HG02623 (cell line): ENCODE results near the gene WDR72.
"Not testable (repeated sequence)": the region's sequence is repeated elsewhere in the genome, so short reads cannot be mapped to it uniquely, and the experiment has no call there.

ENCODE experiments used
- ATAC-seq: cut with Tn5 transposase; IDR thresholded peaks from one replicate; pipeline ENCODE4 v1.9.1; 2021; ENCODE audit warnings: moderate library complexity; ENCODE audit not compliant: unreplicated experiment

Gene WDR72

GRCh38 chr15:53540626-53541300 lies 218.7 kb downstream of the WDR72 start:
- ATAC-seq: not testable (repeated sequence)

DNA sequence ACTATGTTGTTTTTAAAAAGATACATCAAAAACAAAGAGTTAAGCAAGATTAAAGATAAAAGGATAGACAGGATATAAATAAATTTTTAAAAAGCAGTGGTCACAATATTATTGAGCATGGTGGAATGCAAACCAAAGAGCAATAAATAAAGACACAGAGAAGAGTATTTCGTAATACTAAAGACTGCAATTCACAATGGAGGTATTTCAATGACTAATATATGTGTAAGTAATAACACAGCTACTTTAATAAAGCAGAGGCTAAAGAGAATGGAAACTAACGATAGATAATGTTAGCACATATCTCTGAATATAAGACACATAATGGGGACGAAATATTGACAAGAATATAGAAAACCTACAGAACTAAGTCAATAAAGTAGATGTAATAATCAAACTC lies 219.6 kb downstream of the WDR72 start:
- ATAC-seq: no peak

- no peak for ATAC-seq
Measured at GRCh38 chr15:53536479-53537120, 222.9 kb downstream of the WDR72 start.

- ATAC-seq: no peak
Measured at GRCh38 chr15:53535886-53536285, 223.6 kb downstream of the WDR72 start.

DNA sequence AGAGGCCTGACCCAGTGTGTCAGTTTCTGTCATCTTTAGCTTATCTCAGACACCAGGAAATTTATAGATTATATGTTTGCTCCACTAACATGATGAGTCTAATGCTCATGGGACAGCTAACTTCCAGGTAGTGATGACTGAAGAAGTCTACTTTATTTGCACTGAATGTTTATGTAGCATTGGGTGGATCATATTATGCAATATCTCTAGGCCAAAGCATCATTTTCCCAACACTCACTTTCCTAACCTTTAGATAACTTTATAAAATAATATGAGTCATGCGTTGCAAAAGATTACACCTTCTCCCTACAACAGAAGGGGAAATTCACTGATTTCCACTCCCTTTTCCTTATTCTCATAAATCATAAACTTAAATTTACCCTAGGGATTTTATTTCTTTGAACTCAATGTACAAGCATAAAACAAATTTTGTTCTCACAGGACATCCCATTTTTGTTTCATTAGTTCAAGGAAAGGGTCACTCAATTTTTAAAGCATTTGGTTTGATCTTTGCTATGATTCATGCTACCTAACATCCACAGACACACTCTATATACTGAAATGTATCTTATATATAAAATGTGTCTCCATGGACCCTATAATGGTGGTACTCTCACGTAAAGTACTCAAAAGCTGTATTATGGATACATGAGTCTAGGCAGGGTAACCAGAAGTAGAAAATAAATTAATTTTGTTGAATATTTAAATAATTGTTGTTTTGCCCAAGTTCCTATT lies 225.2 kb downstream of the WDR72 start:
- ATAC-seq: no peak

DNA sequence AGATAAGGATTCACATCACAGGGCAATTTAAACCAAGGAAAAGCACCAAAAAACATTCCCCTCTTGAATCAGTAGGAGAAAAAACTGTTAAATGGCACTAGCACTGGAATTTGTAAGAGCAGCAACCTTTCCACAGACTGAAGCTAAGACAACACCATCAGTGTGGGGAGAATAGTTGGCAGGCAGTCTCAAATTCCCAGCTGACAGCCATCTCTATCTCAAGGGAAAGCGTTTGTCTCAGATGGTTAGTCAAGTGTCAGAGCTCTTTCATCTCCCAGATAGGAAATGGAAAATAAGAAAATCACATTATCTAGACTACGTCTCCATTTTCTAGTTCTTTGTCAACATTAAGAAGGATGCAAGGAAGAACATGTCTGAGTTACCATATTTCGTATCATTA lies 228.7 kb downstream of the WDR72 start:
- ATAC-seq: no peak

- no peak for ATAC-seq
Measured at GRCh38 chr15:53527996-53528395, 231.5 kb downstream of the WDR72 start.

- ATAC-seq: no peak
Measured at GRCh38 chr15:53525894-53526293, 233.6 kb downstream of the WDR72 start.

GRCh38 chr15:53522991-53523390 lies 236.5 kb downstream of the WDR72 start:
- ATAC-seq: no peak

DNA sequence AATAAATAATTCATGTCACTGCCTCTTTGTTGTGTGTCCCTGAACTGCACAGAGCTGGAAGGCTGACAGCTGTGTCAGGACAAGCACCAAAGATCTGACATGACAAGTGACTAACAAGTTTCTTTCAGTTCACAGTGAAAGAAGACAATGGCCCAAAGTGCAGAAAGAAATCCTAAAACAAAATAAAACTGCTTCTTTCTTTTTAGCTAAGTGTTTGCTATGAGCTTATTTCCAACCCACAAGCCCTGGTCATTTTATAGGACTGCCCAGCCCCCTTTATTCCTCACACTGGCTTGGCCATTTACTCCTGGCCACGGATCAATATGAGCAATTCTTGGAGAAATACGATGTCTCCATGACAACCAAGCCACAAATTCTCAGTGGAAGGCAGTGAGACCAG lies 238.5 kb downstream of the WDR72 start:
- ATAC-seq: no peak

DNA sequence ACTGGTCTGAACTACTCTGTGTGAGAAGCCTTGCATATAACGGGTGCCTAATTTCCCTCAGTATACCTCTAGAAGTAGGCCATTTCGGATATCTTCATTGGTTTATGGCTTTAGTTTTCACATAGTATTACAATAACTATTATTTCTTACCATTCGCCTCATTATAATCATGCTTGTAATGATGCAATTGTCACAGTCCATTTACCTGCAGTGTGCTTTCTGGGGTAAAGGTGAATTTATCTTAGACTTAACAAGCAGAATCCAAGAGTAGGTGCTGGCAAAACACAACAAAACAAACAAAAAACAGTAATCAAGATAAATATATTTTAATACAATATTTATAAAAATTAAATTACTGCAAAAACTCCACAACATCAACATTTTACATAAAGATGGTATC lies 246.0 kb downstream of the WDR72 start:
- no peak for ATAC-seq

DNA sequence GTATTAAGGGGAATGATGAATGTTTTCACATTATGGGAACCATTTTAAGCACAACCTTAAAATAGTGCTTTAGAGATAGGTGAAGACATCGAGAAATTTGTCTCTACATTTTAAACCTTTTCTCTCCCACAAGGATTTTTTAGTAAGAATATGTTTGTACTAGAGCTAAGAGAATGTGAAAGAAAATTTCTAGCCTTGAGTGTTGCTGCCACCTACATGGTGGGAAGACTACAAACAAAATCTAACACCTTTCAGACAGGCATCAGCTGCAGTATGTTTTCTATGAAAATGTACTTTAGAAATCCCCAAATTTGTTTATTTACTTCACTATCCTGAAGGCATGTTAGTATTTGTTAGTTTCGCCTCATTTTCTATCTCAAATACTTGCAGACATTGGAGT lies 247.4 kb downstream of the WDR72 start:
- ATAC-seq: no peak

- ATAC-seq: no peak
Measured at GRCh38 chr15:53511175-53511574, 248.3 kb downstream of the WDR72 start.

DNA sequence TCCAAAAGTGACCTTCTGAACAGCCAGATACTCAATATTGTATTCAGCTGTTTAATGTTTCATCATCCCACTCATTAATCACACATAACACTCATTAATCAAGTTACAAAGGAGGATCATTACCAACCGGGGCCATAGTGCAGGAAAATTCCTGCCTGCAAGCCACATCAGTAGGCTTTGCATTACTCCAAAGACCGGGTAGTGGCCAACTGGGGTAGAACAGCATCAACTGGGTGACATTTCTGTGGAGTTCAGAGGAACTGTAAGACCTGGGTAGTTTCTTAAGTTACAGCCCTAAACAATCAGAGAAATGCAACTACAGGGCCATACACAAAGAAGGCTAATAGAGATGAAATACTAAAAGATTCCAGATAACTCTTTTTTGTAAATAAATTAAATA lies 253.1 kb downstream of the WDR72 start:
- no peak for ATAC-seq

- ATAC-seq: no peak
Measured at GRCh38 chr15:53498996-53499395, 260.5 kb downstream of the WDR72 start.

DNA sequence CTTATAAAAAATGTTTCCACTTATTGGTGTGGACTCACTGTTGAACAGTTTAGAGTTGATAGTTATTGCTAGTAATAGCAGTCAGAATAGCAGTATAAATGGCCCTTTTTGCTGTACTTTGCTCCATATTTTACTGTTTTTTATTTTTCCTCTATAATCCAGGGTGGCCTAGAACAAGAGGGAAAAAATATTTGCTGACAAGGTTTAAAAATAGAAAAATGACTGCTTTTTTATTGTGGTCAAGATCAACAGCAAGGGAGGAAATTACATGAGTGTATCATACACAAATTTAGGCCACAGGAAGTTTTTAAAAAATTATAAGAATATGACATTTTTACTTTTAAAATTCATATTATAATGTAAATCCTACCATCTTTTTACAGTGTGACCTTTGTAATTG lies 269.1 kb downstream of the WDR72 start:
- ATAC-seq: no peak

GRCh38 chr15:53482055-53482454 lies 277.4 kb downstream of the WDR72 start:
- no peak for ATAC-seq

DNA sequence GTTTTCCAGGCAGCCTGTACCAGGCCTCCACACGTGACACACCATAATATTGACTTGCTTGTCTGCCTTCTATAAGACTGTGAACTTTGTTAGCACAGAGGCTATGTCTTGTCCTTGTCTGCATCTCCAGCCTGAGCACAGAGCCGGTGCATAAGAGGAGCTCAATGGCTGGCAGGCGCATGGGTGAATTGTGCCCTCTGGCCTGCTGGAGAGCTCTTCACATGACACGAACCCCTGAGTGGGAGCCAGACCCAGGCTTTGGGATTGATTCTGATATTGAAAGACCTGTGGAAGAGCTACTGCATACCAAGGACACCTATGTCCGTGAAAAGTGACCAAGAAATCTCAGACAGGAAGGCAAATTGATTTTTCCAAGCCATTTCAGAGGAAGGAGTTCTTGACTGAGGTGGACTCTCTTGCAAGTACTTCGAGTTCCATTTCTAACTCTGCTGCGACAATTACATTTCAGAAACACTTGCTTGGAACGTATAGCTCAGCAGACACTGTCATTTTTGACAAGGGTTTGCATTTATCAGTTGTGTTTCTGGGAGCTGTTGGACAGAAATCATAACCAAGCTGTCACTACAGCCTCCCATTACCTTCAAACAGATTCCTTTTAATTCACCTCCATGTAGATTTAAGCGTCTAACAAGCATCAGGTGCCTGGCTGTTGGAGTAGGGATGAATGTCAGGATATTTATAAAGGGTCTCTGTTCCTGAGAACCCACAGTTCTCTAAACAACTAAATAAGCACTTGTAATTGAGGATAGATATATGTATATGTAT lies 281.3 kb downstream of the WDR72 start:
- ATAC-seq: no peak

DNA sequence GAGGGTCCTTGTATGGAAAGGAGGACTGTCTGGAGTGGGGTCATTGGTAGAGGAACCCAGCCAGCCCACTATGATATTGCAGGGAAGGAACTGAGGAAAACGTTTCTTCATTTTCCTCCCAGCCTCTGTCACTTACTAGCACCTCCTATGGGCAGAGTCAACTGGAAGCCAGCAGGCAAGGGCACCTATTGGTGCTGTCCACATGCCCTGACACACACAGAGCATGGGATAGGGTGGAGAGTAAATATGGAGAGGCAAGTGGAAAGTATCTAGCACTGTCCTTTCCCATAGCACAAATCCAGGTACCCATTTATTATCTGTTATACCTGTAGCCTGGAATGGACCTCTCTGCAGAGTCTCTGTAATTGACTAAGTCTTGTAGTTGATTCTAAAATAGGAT lies 285.6 kb downstream of the WDR72 start:
- ATAC-seq: no peak

GRCh38 chr15:53473435-53473834 lies 286.0 kb downstream of the WDR72 start:
- no peak for ATAC-seq

DNA sequence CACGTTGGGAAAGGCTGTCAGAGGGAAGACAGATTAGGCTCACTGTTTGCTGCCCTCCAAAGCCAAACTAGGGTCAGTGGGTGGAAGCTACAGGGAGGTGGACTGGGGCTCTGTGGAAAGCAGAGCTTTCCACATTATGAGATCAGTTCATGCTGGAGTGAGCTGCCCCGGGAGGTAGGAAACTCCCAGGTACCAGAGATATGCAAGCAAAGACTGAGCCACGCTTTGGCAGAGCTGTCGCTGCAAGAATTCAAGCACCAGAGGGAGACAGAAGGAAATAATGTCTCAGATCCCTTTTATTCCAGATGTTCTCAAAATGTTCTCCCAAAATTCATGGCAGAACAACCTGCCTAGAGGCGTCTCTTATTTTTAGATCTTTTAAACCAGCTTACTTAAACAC lies 286.6 kb downstream of the WDR72 start:
- no peak for ATAC-seq
